CD4-positive, alpha-beta T cell treated with Interleukin-4 for 1 hour (primary cell): ENCODE results near the gene PROM2.
A peak's percentile ranks its signal among the peaks of the same experiment; 100 is the strongest.
"Not testable (repeated sequence)": the region's sequence is repeated elsewhere in the genome, so short reads cannot be mapped to it uniquely, and the experiment has no call there.

Experiments
- DNase-seq, 2 donors: peaks; one replicate each; pipeline ENCODE4 v3.0.0-alpha.2; 2020 to 2022

The PROM2 gene

GRCh38 chr2:95274291-95275150, at the start of gene PROM2:
Gene PROM2, plus strand, starts transcription at chr2:95274449. Its CDS starts 137 bp downstream, at chr2:95274586.
- no peak for DNase-seq

GRCh38 chr2:95225658-95226057, 48.6 kb upstream of the PROM2 start:
- DNase-seq = no peak

- peak in 1 of 2 donors; percentile 5 for DNase-seq
These were observed 42.5 kb upstream of the PROM2 start for GRCh38 chr2:95231723-95232122.

GRCh38 chr2:95232232-95232631, 42.0 kb upstream of the PROM2 start:
- DNase-seq = no peak

- DNase-seq = no peak
These were observed 39.9 kb upstream of the PROM2 start for GRCh38 chr2:95234286-95234785.

- no peak for DNase-seq
These were observed 39.4 kb upstream of the PROM2 start for GRCh38 chr2:95234816-95235215.

- no peak for DNase-seq
These were observed 36.1 kb upstream of the PROM2 start for GRCh38 chr2:95238131-95238530.

- DNase-seq = no peak
These were observed 34.2 kb upstream of the PROM2 start for GRCh38 chr2:95240091-95240490.

- DNase-seq = no peak
These were observed 33.7 kb upstream of the PROM2 start for GRCh38 chr2:95240556-95240955.

- not testable (repeated sequence) for DNase-seq
These were observed 32.2 kb upstream of the PROM2 start for GRCh38 chr2:95242084-95242483.

GRCh38 chr2:95258271-95258670, 16.0 kb upstream of the PROM2 start:
- no peak for DNase-seq

GRCh38 chr2:95260028-95261023, 13.9 kb upstream of the PROM2 start:
- DNase-seq = no peak

GRCh38 chr2:95261602-95262001, 12.6 kb upstream of the PROM2 start:
- DNase-seq = no peak

- DNase-seq = no peak
These were observed 11.2 kb upstream of the PROM2 start for GRCh38 chr2:95262896-95263542.

- DNase-seq = no peak
These were observed 9.6 kb upstream of the PROM2 start for GRCh38 chr2:95264624-95265023.

- DNase-seq = no peak
These were observed 9.1 kb upstream of the PROM2 start for GRCh38 chr2:95265182-95265581.

GRCh38 chr2:95266781-95267430, 7.3 kb upstream of the PROM2 start:
- no peak for DNase-seq

GRCh38 chr2:95267458-95268210, 6.6 kb upstream of the PROM2 start:
- DNase-seq = peak in 1 of 2 donors; percentile 10

- peak in 1 of 2 donors; percentile 6 for DNase-seq
These were observed 5.8 kb upstream of the PROM2 start for GRCh38 chr2:95268211-95269035.

- peak in 1 of 2 donors; percentile 1 for DNase-seq
These were observed 5.1 kb upstream of the PROM2 start for GRCh38 chr2:95269036-95269680.
